HepG2 (cell line): Measurements from ENCODE around the gene AQP6. TPM values are rescaled to one million over a fixed set of nuclear protein-coding genes. Genes with fewer than 3 reads are reported as not detected.

Source experiments
- ATAC-seq: fragments of 200-7000 bp; cut with Tn5 transposase; 3 replicates; pipeline ENCODE4 v1.9.1; 2020; ENCODE audit warnings: mild to moderate bottlenecking, moderate library complexity
- BruUV-seq: library from RNA; stranded (reverse); fragments of 400-500 nt; replicated peaks from 2 replicates; lab custom pipeline; 2021; lab: Mats Ljungman, UMichigan
- CTCF ChIA-PET: fragments of 300-600 bp; formaldehyde crosslinking; extraction: SDS; loops from one replicate; lab custom pipeline; 2021; ENCODE audit warnings: low total read pairs, inconsistent platforms, low intra/inter-chr PET ratio; lab: Yijun Ruan, JAX
- POLR2A ChIA-PET: fragments of 350-600 bp; sonication (Branson Sonifier 250); formaldehyde crosslinking; loops from one replicate; lab custom pipeline; 2020; ENCODE audit warnings: antibody characterized with exemption, inconsistent platforms; lab: Yijun Ruan, JAX
- DNase-seq: peaks from one replicate; pipeline ENCODE4 v3.0.0-alpha.2; 2015; ENCODE audit warnings: low spot score
- FAIRE-seq: peaks from 3 replicates; lab custom pipeline; 2011; peaks lifted over from hg19 to GRCh38; lab: Jason Lieb, UNC
- H2AFZ ChIP-seq: one replicate; pipeline ENCODE4 v1.6.1; 2011; ENCODE audit warnings: low read length, inconsistent platforms
- H3K27ac ChIP-seq: fragments of 300-600 bp; 3 replicates; pipeline ENCODE4 v1.8.0; 2011; ENCODE audit warnings: mixed run types, mild to moderate bottlenecking, mixed read lengths, low read length, inconsistent platforms; ENCODE audit not compliant: insufficient read depth; ENCODE audit errors: extremely low read length
- H3K27me3 ChIP-seq, 2 experiments: fragments of 200-600 bp in 1 of 2; 2 replicates in 1 of 2; 3 replicates in 1 of 2; pipeline versions ENCODE4 v1.6.0 to v1.8.0; 2011; ENCODE audit warnings: low read length in 2 of 2, mild to moderate bottlenecking in 2 of 2, moderate library complexity in 2 of 2, inconsistent platforms in 1 of 2; ENCODE audit not compliant: insufficient read depth in 2 of 2, control insufficient read depth in 1 of 2
- H3K36me3 ChIP-seq, 2 experiments: fragments of 200-600 bp in 1 of 2; replicated peaks in 1 of 2; 2 replicates in 1 of 2; 3 replicates in 1 of 2; pipeline versions ENCODE4 v1.5.1 to v1.8.0; 2011; ENCODE audit warnings: low read length in 2 of 2, inconsistent platforms in 1 of 2; ENCODE audit not compliant: insufficient read depth in 2 of 2, control insufficient read depth in 1 of 2
- H3K4me1 ChIP-seq: 2 replicates; pipeline ENCODE4 v1.5.1; 2012; ENCODE audit warnings: low read length, inconsistent platforms; ENCODE audit not compliant: insufficient read depth
- H3K4me2 ChIP-seq: 2 replicates; pipeline ENCODE4 v1.6.0; 2011; ENCODE audit warnings: low read depth, low read length, inconsistent platforms
- H3K4me3 ChIP-seq, 3 experiments: fragments of 200-600 bp in 1 of 3; sonication (generic), shearing (Covaris generic) in 1 of 3; replicated peaks in 1 of 3; 2 replicates each; pipeline ENCODE4 v1.5.1; 2011 to 2016; ENCODE audit warnings: low read length in 3 of 3, inconsistent platforms in 2 of 3, low read depth in 2 of 3, mild to moderate bottlenecking in 2 of 3, control low read depth in 1 of 3, mixed read lengths in 1 of 3; ENCODE audit not compliant: insufficient read depth in 1 of 3
- H3K79me2 ChIP-seq: one replicate; pipeline ENCODE4 v1.6.1; 2011; ENCODE audit warnings: low read length, inconsistent platforms; ENCODE audit not compliant: insufficient read depth
- H3K9ac ChIP-seq: 2 replicates; pipeline ENCODE4 v1.6.0; 2011; ENCODE audit warnings: mild to moderate bottlenecking, low read depth, low read length, inconsistent platforms; ENCODE audit not compliant: insufficient read depth
- H3K9me3 ChIP-seq: 2 replicates; pipeline ENCODE4 v1.5.1; 2012; ENCODE audit warnings: mild to moderate bottlenecking, low read length
- H4K20me1 ChIP-seq: 2 replicates; pipeline ENCODE4 v1.6.0; 2011; ENCODE audit warnings: inconsistent platforms, mild to moderate bottlenecking, low read length, moderate library complexity; ENCODE audit not compliant: insufficient read depth
- DR1 ChIP-seq: sonication (generic); formaldehyde crosslinking; IDR thresholded peaks from 2 replicates; pipeline ENCODE4 v1.8.0; 2021; ENCODE audit warnings: mild to moderate bottlenecking, missing genetic modification reagents, inconsistent platforms
- KLF11 ChIP-seq: IDR thresholded peaks from 2 replicates; pipeline ENCODE4 v1.6.1; 2016; ENCODE audit warnings: missing compliant biosample characterization
- NFIB ChIP-seq: sonication (generic); formaldehyde crosslinking; IDR thresholded peaks from 2 replicates; pipeline ENCODE4 v1.9.0; 2021; ENCODE audit warnings: missing genetic modification reagents, mild to moderate bottlenecking, borderline replicate concordance
- TEAD3 ChIP-seq: optimal IDR thresholded peaks from 2 replicates; pipeline ENCODE3; 2016; ENCODE audit warnings: borderline replicate concordance
- ZFAT ChIP-seq: sonication (generic); formaldehyde crosslinking; conservative IDR thresholded peaks from 2 replicates; pipeline ENCODE4 v1.8.1; 2023; ENCODE audit warnings: missing genetic modification reagents, inconsistent platforms
- ZNF616 ChIP-seq: sonication (generic); formaldehyde crosslinking; IDR thresholded peaks from 2 replicates; pipeline ENCODE4 v1.5.0; 2020; ENCODE audit warnings: low read depth, mild to moderate bottlenecking, missing genetic modification reagents
- WGBS: methylation state at CpG from one replicate; pipeline ENCODE4 v1.1.6; 2017; ENCODE audit warnings: low lambda C conversion rate; 5-methylcytosine and 5-hydroxymethylcytosine counted together
- in situ Hi-C: cut with HindIII; loops from 2 replicates; pipeline ENCODE4 v1.10.0; 2017; ENCODE audit warnings: low pct_unique_long_range_greater_than_20kb; ENCODE audit not compliant: extremely low pct_ligation_motif_present
- intact Hi-C: fragments of 100-400 bp; cut with micrococcal nuclease; formaldehyde crosslinking; loops from one replicate; pipeline ENCODE4 v1.10.0; 2022; ENCODE audit not compliant: unreplicated experiment
- polyA plus RNA-seq, 8 experiments: library from polyadenylated mRNA; depleted of rRNA in 3 of 8; stranded (reverse) in 7 of 8; unstranded in 1 of 8; fragments of >200 nt; fragmentation: Illumina TruSeq in 4 of 8; extraction: Trizol in 4 of 8; gene quantifications; 2 replicates each; pipeline versions ENCODE4 v1.2.1 to v1.2.3, GENCODE V29; 2011 to 2016; ENCODE audit warnings: low read depth in 4 of 8, missing spikeins in 1 of 8, mixed read lengths in 1 of 8; ENCODE audit not compliant: insufficient read depth in 1 of 8
- total RNA-seq, 5 experiments: library from RNA; depleted of rRNA; stranded (reverse); fragments of >200 nt; fragmentation: Illumina TruSeq; extraction: Trizol; gene quantifications; 2 replicates each; pipeline ENCODE4 v1.2.3, GENCODE V29; 2016; ENCODE audit warnings: low read depth in 1 of 5
- TF ChIP-seq, protein P1 (sequence below): sonication (generic); formaldehyde crosslinking; IDR thresholded peaks from 2 replicates; pipeline ENCODE4 v1.9.0; 2022; ENCODE audit warnings: low read depth, missing genetic modification reagents
- TF ChIP-seq, protein P2 (sequence below): sonication (generic); formaldehyde crosslinking; IDR thresholded peaks from 2 replicates; pipeline ENCODE4 v1.4.0; 2020; ENCODE audit warnings: mild to moderate bottlenecking, missing genetic modification reagents, borderline replicate concordance
- TF ChIP-seq, protein P3 (sequence below): IDR thresholded peaks from 2 replicates; pipeline ENCODE4 v1.6.1; 2016
- TF ChIP-seq, protein P4 (sequence below): sonication (generic); formaldehyde crosslinking; IDR thresholded peaks from 2 replicates; pipeline ENCODE4 v1.9.0; 2021; ENCODE audit warnings: missing genetic modification reagents, mild to moderate bottlenecking, borderline replicate concordance

AQP6 gene
- total and polyA plus RNA-seq, 2 of the 13 experiments (the other 11 are each of a cell fraction or from before 2014, with no cell fraction given) = 0.32 to 1.3 TPM

DNA sequence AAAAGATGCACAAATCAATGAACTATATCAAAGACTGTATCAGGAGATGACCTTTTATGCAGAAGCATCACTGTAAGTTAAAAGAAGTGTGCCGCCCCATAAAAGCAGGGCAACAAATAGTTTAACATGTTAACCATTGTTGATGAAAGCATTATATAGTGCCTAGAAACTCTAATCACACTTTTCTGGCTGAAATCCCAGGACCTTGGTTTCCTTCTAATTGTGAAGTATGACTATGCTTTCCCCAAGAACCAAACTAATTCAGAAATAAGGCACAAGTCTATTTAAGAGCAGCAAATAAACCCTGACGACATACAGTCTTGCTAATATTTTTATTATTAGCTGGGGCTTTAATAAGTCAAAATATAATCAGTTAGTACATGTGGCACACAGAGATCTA lies 30.8 kb downstream of the AQP6 start:
- Histone ChIP-seq H2AFZ (no peak overlapping the region), H3K27me3 (no peaks in the 10 kb centered on the region), H3K79me2 (no peaks in the 10 kb centered on the region), H3K4me1 (peaks cover 15% of the 10 kb centered on the region), H3K36me3 (peaks cover 9 to 72% of the 10 kb centered on the region in 2 experiments)
- DNase-seq = no peak
- TF ChIP-seq DR1 (CRISPR knock-in tag) (no peak), NFIB (CRISPR knock-in tag) (no peak), TEAD3 (CRISPR knock-in tag) (no peak), KLF11 (CRISPR knock-in tag) (no peak), ZFAT (CRISPR knock-in tag) (no peak), ZNF616 (CRISPR knock-in tag) (no peak)
- TF ChIP-seq, protein P1, sequence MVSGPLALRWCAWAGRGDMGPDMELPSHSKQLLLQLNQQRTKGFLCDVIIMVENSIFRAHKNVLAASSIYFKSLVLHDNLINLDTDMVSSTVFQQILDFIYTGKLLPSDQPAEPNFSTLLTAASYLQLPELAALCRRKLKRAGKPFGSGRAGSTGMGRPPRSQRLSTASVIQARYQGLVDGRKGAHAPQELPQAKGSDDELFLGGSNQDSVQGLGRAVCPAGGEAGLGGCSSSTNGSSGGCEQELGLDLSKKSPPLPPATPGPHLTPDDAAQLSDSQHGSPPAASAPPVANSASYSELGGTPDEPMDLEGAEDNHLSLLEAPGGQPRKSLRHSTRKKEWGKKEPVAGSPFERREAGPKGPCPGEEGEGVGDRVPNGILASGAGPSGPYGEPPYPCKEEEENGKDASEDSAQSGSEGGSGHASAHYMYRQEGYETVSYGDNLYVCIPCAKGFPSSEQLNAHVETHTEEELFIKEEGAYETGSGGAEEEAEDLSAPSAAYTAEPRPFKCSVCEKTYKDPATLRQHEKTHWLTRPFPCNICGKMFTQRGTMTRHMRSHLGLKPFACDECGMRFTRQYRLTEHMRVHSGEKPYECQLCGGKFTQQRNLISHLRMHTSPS (CRISPR knock-in tag) = no peak
- TF ChIP-seq, protein P2, sequence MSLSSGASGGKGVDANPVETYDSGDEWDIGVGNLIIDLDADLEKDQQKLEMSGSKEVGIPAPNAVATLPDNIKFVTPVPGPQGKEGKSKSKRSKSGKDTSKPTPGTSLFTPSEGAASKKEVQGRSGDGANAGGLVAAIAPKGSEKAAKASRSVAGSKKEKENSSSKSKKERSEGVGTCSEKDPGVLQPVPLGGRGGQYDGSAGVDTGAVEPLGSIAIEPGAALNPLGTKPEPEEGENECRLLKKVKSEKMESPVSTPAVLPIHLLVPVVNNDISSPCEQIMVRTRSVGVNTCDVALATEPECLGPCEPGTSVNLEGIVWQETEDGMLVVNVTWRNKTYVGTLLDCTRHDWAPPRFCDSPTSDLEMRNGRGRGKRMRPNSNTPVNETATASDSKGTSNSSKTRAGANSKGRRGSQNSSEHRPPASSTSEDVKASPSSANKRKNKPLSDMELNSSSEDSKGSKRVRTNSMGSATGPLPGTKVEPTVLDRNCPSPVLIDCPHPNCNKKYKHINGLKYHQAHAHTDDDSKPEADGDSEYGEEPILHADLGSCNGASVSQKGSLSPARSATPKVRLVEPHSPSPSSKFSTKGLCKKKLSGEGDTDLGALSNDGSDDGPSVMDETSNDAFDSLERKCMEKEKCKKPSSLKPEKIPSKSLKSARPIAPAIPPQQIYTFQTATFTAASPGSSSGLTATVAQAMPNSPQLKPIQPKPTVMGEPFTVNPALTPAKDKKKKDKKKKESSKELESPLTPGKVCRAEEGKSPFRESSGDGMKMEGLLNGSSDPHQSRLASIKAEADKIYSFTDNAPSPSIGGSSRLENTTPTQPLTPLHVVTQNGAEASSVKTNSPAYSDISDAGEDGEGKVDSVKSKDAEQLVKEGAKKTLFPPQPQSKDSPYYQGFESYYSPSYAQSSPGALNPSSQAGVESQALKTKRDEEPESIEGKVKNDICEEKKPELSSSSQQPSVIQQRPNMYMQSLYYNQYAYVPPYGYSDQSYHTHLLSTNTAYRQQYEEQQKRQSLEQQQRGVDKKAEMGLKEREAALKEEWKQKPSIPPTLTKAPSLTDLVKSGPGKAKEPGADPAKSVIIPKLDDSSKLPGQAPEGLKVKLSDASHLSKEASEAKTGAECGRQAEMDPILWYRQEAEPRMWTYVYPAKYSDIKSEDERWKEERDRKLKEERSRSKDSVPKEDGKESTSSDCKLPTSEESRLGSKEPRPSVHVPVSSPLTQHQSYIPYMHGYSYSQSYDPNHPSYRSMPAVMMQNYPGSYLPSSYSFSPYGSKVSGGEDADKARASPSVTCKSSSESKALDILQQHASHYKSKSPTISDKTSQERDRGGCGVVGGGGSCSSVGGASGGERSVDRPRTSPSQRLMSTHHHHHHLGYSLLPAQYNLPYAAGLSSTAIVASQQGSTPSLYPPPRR (CRISPR knock-in tag) = no peak
- TF ChIP-seq, protein P3, sequence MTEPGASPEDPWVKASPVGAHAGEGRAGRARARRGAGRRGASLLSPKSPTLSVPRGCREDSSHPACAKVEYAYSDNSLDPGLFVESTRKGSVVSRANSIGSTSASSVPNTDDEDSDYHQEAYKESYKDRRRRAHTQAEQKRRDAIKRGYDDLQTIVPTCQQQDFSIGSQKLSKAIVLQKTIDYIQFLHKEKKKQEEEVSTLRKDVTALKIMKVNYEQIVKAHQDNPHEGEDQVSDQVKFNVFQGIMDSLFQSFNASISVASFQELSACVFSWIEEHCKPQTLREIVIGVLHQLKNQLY (CRISPR knock-in tag) = no peak
- TF ChIP-seq, protein P4, sequence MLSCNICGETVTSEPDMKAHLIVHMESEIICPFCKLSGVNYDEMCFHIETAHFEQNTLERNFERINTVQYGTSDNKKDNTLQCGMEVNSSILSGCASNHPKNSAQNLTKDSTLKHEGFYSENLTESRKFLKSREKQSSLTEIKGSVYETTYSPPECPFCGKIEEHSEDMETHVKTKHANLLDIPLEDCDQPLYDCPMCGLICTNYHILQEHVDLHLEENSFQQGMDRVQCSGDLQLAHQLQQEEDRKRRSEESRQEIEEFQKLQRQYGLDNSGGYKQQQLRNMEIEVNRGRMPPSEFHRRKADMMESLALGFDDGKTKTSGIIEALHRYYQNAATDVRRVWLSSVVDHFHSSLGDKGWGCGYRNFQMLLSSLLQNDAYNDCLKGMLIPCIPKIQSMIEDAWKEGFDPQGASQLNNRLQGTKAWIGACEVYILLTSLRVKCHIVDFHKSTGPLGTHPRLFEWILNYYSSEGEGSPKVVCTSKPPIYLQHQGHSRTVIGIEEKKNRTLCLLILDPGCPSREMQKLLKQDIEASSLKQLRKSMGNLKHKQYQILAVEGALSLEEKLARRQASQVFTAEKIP (CRISPR knock-in tag) = no peak
- TF ChIP-seq, all 625 proteins: peak for 0
- BruUV-seq = no TSS peak
- intact Hi-C loops = no loop called here
- no peaks in the 10 kb centered on the region for H3K9me3 ChIP-seq
- in situ Hi-C loops = no loop called here
- H3K4me2 ChIP-seq = no peak overlapping the region
- ChIA-PET POLR2A (no interaction called here), CTCF (no interaction called here)
- ATAC-seq (no peak), FAIRE-seq (no peak)
- H3K9ac ChIP-seq = no peak overlapping the region
- no peak overlapping the region for H3K27ac ChIP-seq
- no peak overlapping the region for H3K4me3 ChIP-seq
- WGBS = 100% methylated on average over 2 of the region's 2 CpGs
- no peaks in the 10 kb centered on the region for H4K20me1 ChIP-seq
